CD4-positive, alpha-beta T cell treated with Interleukin-21 for 1 hour (primary cell): ENCODE measurements around the gene ZWILCH.
A peak's percentile ranks its signal among the peaks of the same experiment; 100 is the strongest.

ENCODE experiments used
- DNase-seq: peaks from one replicate; pipeline ENCODE4 v3.0.0-alpha.2; 2020

ZWILCH gene

DNA sequence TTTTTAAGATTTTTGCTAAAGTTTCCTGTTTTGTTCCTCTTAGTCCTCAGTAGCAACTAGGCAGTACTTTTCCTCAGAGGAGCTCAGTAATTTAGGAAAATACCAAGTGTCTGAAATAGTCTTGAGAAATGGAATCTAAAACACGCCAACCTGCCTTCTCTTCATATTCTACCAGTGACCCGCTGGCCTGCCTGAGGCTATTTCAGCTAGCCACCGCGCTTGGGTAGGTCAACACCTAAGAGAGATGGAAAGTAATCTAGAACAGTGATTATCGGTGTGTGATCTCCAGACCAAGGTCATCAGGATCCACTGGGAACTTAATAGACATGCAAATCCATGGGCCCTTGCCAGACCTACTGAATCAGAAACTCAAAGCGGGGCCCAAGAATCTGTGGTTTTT, 53.1 kb downstream of the ZWILCH start:
- no peak for DNase-seq

DNA sequence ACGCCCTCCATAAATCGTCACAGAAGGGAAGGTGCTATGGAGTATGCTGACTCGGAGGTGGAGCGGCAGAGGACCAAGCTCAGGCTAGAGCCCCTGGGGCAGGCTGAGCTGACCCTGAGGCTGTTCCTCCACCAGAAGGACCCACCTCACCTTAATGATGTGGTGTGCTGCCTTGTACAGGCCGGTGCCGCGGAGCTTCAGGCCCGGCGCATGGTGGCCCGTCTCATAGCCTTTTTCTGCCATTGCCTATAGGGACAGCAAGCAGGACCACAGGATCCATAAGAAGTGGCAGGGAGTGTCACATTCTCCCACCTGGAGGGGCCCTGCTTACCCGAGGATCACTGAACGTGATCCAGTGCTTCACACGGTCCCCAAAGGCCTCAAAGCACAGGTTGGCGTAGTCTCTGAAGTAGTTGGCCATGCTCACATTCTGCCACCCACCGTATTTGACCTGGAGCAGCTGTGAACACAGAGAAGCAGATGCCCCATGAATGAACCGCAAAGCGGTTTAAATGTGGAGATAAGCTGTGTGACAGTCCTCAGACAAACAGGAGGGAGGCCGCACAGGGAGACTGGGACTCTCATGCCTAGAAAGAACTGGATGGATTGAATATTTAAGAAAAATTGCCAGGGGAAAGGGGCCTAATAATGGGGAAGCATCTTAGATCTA, 55.9 kb downstream of the ZWILCH start:
- DNase-seq, result no peak

- DNase-seq, result no peak
These were observed 58.0 kb downstream of the ZWILCH start for GRCh38 chr15:66563126-66563525.

DNA sequence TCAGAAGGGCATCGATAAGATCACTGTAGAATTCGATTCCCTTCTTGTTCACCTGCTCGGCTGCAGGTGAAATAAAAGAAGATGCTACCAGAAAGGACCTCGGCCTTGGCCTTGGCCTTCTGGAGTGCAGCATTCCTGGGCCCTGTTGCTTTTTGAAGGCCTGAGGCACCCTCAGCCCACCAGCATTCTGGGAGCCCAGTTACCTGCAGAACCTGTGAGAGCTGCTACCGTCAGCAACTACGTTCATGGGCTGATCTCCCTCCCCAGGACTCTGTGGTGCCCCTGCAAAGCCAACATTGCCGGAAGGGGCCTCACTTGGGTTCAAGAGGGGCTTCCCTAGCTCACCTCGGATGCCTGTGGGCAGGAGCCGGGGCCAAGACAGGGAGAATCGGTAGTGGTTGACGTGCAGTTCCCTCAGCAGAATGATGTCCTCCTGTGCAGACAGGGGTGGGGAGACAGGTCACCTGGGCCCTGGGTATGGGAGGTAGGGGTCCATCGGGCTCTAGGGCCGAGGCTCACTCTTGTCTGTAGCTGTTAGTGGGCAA, 58.5 kb downstream of the ZWILCH start:
- no peak for DNase-seq

GRCh38 chr15:66564136-66565041, 59.3 kb downstream of the ZWILCH start:
- no peak for DNase-seq

GRCh38 chr15:66565141-66565641, 60.1 kb downstream of the ZWILCH start:
- no peak for DNase-seq

- DNase-seq, result no peak
These were observed 60.6 kb downstream of the ZWILCH start, which contains the start of gene LCTL for GRCh38 chr15:66565741-66566144. Gene LCTL, minus strand, starts transcription at chr15:66565998. Its CDS starts 633 bp downstream, at chr15:66565365.

DNA sequence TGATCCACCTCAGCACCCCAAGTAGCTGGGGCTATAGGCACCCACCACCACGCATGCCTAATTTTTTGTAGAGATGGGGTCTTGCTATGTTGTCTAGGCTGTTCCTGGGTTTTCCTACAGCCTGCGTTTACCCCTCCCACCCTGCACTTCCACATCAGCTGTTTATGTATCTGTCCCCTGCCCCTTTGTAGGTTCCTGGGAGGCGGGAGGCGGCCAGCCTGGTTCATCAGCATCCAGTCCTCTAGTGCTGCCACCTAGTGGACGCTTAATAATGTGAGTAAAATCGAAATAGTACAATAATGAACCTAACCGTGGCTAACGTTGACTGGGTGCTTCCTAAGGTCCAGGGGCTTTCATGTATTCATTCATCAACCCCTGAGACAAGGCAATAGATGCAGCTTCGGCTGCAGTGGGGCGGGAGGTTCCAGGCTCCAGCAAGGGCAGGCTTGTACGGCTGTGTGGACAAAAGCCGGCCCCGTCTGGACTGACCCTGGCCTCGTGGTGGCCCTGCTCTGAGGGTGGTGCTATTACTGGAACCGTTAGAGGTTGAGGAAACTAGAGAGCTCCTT, 61.9 kb downstream of the ZWILCH start:
- peak; percentile 67 for DNase-seq

DNA sequence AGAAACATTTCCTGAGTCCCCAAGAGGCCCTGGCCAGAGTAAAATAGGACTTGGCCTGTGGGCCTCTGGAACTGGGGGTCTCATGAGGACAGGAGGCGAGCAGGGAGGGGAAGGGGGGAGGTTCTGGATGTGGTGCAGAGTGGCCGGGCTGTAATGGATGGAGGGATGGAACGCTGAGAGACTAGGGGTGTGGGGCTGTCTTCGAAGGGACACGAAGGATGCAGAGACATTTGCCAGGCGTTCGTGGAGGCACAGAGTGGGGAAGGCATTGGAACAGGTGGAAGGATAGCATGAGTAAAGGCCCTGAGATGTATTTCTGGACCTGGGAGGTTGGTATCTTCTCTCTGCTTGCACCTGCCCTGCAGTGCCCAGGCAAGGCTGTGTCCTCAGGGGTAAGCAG, 62.8 kb downstream of the ZWILCH start:
- DNase-seq, result no peak

DNA sequence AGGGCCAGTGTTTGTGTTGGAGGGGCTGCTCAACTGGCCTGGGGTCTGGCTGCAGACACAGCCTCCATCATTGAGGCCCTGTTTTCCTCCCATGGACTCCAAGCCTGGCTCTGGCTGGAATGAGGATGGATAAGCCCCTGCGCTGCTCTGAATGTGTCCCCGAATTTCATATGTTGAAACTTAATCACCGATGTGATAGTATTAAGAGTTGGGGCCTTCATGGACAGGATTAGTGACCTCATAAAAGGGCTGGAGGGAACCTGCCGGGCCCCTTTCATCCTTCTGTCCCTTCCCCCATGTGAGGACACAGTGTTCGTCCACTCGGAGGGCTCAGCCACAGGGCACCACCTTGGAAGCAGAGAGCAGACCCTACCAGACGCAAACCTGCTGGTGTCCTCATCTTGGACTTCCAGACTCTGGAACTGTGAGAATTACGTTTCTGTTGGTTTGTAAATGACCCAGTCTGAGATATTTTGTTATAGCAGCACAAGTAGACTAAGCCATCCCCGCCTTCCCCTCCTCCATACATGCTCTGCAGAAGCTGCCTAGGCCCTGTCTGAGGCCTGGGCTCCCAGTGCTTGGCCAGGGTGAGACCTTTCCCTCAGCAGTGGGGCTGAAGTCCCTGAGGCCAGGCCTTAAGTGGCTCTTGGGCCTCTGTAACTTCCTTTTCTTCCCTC, 64.5 kb downstream of the ZWILCH start:
- no peak for DNase-seq

GRCh38 chr15:66570327-66570726, 65.2 kb downstream of the ZWILCH start:
- no peak for DNase-seq

- no peak for DNase-seq
These were observed 65.8 kb downstream of the ZWILCH start for GRCh38 chr15:66570842-66571478.

GRCh38 chr15:66572146-66572545, 67.0 kb downstream of the ZWILCH start:
- DNase-seq, result no peak

- no peak for DNase-seq
These were observed 68.2 kb downstream of the ZWILCH start for GRCh38 chr15:66573348-66573718.

GRCh38 chr15:66573719-66574595, 68.8 kb downstream of the ZWILCH start:
- DNase-seq, result no peak

DNA sequence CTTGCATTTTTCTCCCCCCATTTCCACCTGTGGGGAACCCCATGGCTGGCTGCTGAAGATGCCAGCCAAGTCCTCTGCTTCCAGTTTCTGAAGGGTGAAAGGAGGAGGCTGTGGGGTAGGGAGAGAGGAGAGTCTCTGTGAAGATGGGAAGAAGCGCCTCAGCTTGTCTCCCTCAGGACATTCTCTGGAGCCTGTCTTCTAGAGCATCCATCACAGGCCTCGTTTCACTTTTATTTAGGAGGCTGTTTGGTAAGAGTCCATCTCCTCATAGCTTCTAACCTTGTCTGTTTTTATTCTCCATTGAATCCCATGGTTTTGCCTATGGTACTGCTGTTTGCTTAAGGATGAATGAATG, 69.4 kb downstream of the ZWILCH start:
- no peak for DNase-seq

GRCh38 chr15:66578286-66578875, 73.3 kb downstream of the ZWILCH start:
- peak; percentile 2 for DNase-seq

GRCh38 chr15:66580643-66581042, 75.5 kb downstream of the ZWILCH start:
- no peak for DNase-seq

GRCh38 chr15:66581972-66582537, 76.9 kb downstream of the ZWILCH start:
- no peak for DNase-seq

- no peak for DNase-seq
These were observed 81.2 kb downstream of the ZWILCH start for GRCh38 chr15:66586155-66586976.
